Vagina (tissue), 2 donors: Measurements from ENCODE around the gene NFU1. TPM values are rescaled to one million over a fixed set of nuclear protein-coding genes. Genes with fewer than 3 reads are reported as not detected.

ENCODE experiments used
- DNase-seq, 2 donors: peaks; one replicate each; pipeline ENCODE4 v3.0.0-alpha.2; 2017; ENCODE audit errors: extremely low spot score in 2 of 2
- H3K27ac ChIP-seq: fragments of 200-600 bp; sonication (generic); one replicate; pipeline ENCODE4 v1.5.1; 2019
- H3K27me3 ChIP-seq: fragments of 200-600 bp; sonication (generic); one replicate; pipeline ENCODE4 v1.5.1; 2019
- H3K36me3 ChIP-seq, 2 donors: fragments of 200-600 bp; sonication (generic); one replicate each; pipeline ENCODE4 v1.5.1; 2017 to 2019
- H3K4me1 ChIP-seq: fragments of 200-600 bp; sonication (generic); one replicate; pipeline ENCODE4 v1.5.1; 2019
- H3K4me3 ChIP-seq, 2 donors: fragments of 200-600 bp; sonication (generic); 1 replicate in 1 of 2; 2 replicates in 1 of 2; pipeline ENCODE4 v1.5.1; 2016 to 2019
- H3K9me3 ChIP-seq: fragments of 200-600 bp; sonication (generic); one replicate; pipeline ENCODE4 v1.5.1; 2019
- CTCF ChIP-seq, 3 experiments: fragments of 450-650 bp in 2 of 3; fragments of 200-600 bp in 1 of 3; sonication (generic) in 1 of 3; IDR thresholded peaks; one replicate each; pipeline ENCODE4 v1.5.1; 2017 to 2019; ENCODE audit warnings: antibody characterized with exemption in 3 of 3, mild to moderate bottlenecking in 2 of 3, moderate library complexity in 2 of 3
- POLR2A ChIP-seq, 2 donors: fragments of 450-650 bp; IDR thresholded peaks; one replicate each; pipeline ENCODE4 v1.6.1; 2017; ENCODE audit warnings: antibody characterized with exemption in 2 of 2, mild to moderate bottlenecking in 2 of 2, moderate library complexity in 2 of 2
- POLR2AphosphoS5 ChIP-seq, 2 donors: sonication (generic); formaldehyde crosslinking; IDR thresholded peaks; one replicate each; pipeline ENCODE4 v1.9.0; 2017; ENCODE audit warnings: antibody characterized with exemption in 2 of 2, mild to moderate bottlenecking in 2 of 2, low read depth in 1 of 2; ENCODE audit not compliant: insufficient read depth in 1 of 2
- intact Hi-C: fragments of 100-400 bp; cut with DNase I; formaldehyde crosslinking; loops from one replicate; pipeline ENCODE4 v1.15.1; 2023
- total RNA-seq: library from RNA; depleted of rRNA; stranded (reverse); fragments of >200 nt; gene quantifications from one replicate; pipeline ENCODE4 v1.2.3, GENCODE V29; 2016

NFU1 gene
- total RNA-seq, 1 donor from 2014 or later = 64.8 TPM

DNA sequence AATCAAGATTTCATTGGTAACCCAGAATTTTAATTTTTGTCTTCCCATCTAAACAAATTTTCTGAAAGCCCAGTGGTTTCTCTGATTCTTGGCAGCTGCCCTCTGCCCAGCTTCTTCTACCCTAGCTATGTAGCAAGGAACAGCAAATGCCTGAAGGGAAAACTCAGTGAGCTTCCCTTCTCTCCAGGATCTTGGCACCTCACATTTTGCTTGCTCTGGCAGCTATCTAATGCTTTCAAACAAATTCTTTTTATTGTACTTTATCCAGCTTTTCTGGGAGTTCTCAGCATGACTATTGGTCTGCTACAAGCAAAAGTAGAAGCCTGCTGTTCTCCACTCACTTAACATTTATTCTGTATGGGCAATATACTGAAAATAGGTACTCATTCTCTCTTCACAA lies 31.9 kb downstream of the NFU1 start:
- no peak for DNase-seq
- H3K4me3 ChIP-seq = no peak overlapping the region
- H3K27ac ChIP-seq = no peak overlapping the region
- TF ChIP-seq POLR2A (IDR thresholded peaks at IDR 0.05) (no peak), POLR2AphosphoS5 (IDR thresholded peaks at IDR 0.05; ENCODE audit: insufficient read depth in 1 of 2, low read depth in 1 of 2) (no peak), CTCF (IDR thresholded peaks at IDR 0.05) (no peak)
- no peaks in the 10 kb centered on the region for H3K4me1 ChIP-seq
- no peaks in the 10 kb centered on the region for H3K27me3 ChIP-seq
- H3K9me3 ChIP-seq = no peaks in the 10 kb centered on the region
- peaks cover 0 to 54% of the 10 kb centered on the region in 2 donors for H3K36me3 ChIP-seq
- intact Hi-C loops = no loop called here

DNA sequence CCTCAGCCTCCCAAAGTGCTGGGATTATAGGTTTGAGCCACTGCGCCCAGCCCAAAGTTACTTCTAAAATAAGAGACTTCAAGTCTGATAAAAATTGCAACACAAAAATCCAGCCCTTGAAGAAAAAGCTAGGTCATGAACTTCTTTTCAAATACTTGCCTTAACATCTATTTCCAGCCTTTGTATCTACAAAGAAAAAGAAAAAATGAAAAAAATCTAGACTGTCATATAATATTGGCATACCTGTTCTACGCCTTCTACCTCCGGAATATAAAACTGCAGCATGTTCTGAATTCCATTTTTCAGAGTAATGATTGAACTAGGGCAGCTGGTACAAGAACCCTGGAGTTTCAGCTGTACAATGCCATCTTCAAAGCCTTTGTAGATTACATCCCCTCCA lies 37.1 kb downstream of the NFU1 start:
- TF ChIP-seq CTCF (IDR thresholded peaks at IDR 0.05) (no peak), POLR2A (IDR thresholded peaks at IDR 0.05) (no peak), POLR2AphosphoS5 (IDR thresholded peaks at IDR 0.05; ENCODE audit: insufficient read depth in 1 of 2, low read depth in 1 of 2) (no peak)
- Histone ChIP-seq H3K27me3 (no peaks in the 10 kb centered on the region), H3K4me1 (no peaks in the 10 kb centered on the region), H3K9me3 (no peaks in the 10 kb centered on the region), H3K36me3 (peaks cover 0 to 46% of the 10 kb centered on the region in 2 donors), H3K4me3 (no peak overlapping the region), H3K27ac (no peak overlapping the region)
- intact Hi-C loops = no loop called here
- no peak for DNase-seq

DNA sequence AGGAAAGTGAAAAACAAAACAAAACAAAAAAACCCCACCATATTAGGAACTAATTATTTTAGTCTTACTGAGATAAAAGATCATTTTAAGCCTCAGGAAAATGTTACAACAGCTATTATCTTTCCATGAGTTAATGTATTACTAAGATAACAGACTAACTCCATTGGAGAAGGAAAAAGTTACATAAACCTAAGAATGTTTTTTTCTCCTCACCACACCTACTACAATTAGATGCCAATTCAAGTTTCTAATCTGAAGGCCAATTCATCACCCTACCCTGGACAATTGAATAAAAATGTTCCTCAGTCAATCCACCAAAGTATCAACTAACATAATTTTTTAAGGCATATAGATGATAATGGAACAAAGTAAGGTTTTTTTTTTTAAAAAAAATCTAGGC lies 40.0 kb downstream of the NFU1 start:
- Histone ChIP-seq H3K4me1 (no peaks in the 10 kb centered on the region), H3K27ac (no peak overlapping the region), H3K4me3 (no peak overlapping the region), H3K27me3 (no peaks in the 10 kb centered on the region), H3K36me3 (peaks cover 0 to 35% of the 10 kb centered on the region in 2 donors), H3K9me3 (no peaks in the 10 kb centered on the region)
- intact Hi-C loops = no loop called here
- DNase-seq = no peak
- TF ChIP-seq POLR2AphosphoS5 (IDR thresholded peaks at IDR 0.05; ENCODE audit: insufficient read depth in 1 of 2, low read depth in 1 of 2) (no peak), CTCF (IDR thresholded peaks at IDR 0.05) (no peak), POLR2A (IDR thresholded peaks at IDR 0.05) (no peak)

DNA sequence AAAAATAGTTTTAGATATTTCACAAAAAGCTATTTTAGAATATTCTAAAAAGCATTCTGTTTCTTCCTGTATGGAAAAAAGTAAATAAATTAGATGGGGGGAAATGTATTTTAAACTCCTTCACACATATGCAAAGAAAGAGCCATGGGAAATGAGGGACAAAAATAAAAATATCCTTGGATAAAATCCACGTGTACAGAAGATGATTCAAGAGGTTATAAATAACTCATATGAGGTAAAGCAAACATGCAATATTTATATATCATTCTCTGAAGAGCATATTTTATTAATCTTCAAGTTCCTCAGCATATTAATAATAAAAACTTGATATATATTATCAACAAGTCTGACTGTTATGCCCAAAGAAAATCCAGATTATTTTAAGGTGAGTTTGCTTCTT lies 41.4 kb downstream of the NFU1 start:
- TF ChIP-seq CTCF (IDR thresholded peaks at IDR 0.05) = no peak
- no peak for TF ChIP-seq POLR2A (IDR thresholded peaks at IDR 0.05)
- no peak for TF ChIP-seq POLR2AphosphoS5 (IDR thresholded peaks at IDR 0.05; ENCODE audit: insufficient read depth in 1 of 2, low read depth in 1 of 2)
- Histone ChIP-seq H3K36me3 (peaks cover 0 to 28% of the 10 kb centered on the region in 2 donors), H3K9me3 (no peaks in the 10 kb centered on the region), H3K4me1 (no peaks in the 10 kb centered on the region), H3K4me3 (no peak overlapping the region), H3K27ac (no peak overlapping the region), H3K27me3 (no peaks in the 10 kb centered on the region)
- no peak for DNase-seq
- intact Hi-C loops = no loop called here

DNA sequence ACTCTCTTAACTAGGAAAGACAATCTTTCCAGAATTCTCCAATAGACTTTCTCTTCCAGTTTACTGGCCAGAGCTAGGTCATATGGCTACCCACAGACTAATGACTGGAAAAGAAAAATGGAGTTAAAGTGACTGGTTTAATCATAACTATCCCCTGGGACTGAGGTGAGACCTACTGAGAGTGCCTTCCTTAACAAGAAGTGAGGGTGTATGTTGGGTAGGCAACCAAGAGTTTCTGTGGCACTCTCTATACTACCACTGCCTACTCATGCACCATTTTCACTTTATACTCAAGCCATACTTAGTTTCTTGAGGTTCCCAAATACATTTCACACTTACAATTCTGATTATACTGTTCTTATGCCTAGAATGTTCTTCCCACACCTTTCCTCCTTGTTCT lies 43.3 kb downstream of the NFU1 start:
- TF ChIP-seq POLR2A (IDR thresholded peaks at IDR 0.05) (no peak), POLR2AphosphoS5 (IDR thresholded peaks at IDR 0.05; ENCODE audit: insufficient read depth in 1 of 2, low read depth in 1 of 2) (no peak), CTCF (IDR thresholded peaks at IDR 0.05) (no peak)
- H3K4me3 ChIP-seq = no peak overlapping the region
- intact Hi-C loops = no loop called here
- no peaks in the 10 kb centered on the region for H3K27me3 ChIP-seq
- peaks cover 0 to 16% of the 10 kb centered on the region in 2 donors for H3K36me3 ChIP-seq
- no peak for DNase-seq
- H3K4me1 ChIP-seq = no peaks in the 10 kb centered on the region
- H3K27ac ChIP-seq = no peak overlapping the region
- H3K9me3 ChIP-seq = no peaks in the 10 kb centered on the region
